Endothelial cell of umbilical vein (primary cell): ENCODE data around the gene RAD9B. TPM values are rescaled to one million over a fixed set of nuclear protein-coding genes. Genes with fewer than 3 reads are reported as not detected.

Experiments used
- polyA plus RNA-seq, 4 experiments: library from polyadenylated mRNA; depleted of rRNA in 3 of 4; stranded (reverse) in 3 of 4; unstranded in 1 of 4; fragments of >200 nt; gene quantifications; 2 replicates each; pipeline versions ENCODE4 v1.2.1 to v1.2.3, GENCODE V29; 2011 to 2012; ENCODE audit warnings: missing spikeins in 1 of 4
- small RNA-seq: library from RNA; depleted of rRNA; stranded (forward); fragments of <200 nt; gene quantifications from one replicate; pipeline ENCODE3, GENCODE V24; 2012; ENCODE audit warnings: low replicate concordance, low read depth; ENCODE audit not compliant: insufficient read depth, insufficient read length
- total RNA-seq: library from RNA; stranded (reverse); gene quantifications from 2 replicates; pipeline ENCODE4 v1.2.3, GENCODE V29; 2021

RAD9B gene
- total and polyA plus RNA-seq, 2 donors (not counting 3 experiments of a cell fraction or from before 2014, with no cell fraction given) = 0.11 to 0.15 TPM

Small RNA genes lying within 50 kb of the gene (small RNA-seq; reads per million reads assigned to genes)
- gene RF00278 = not detected

Other genes with a start within 250 kb of the RAD9B start
- gene ATP2A2, start 221.1 kb upstream of the RAD9B start, total RNA-seq = 230 and 239 TPM in 2 replicates
- gene ATP2A2, start 221.1 kb upstream of the RAD9B start, polyA plus RNA-seq = 94.4 and 102 TPM in 2 replicates
- 76.6 and 89.0 TPM in 2 replicates for gene ANAPC7, start 98.6 kb upstream of the RAD9B start, total RNA-seq
- gene ANAPC7, start 98.6 kb upstream of the RAD9B start, polyA plus RNA-seq = 54.2 and 56.0 TPM in 2 replicates
- 304 and 308 TPM in 2 replicates for gene ARPC3, start 52.0 kb upstream of the RAD9B start, total RNA-seq
- 36.8 and 92.8 TPM in 2 replicates for gene ARPC3, start 52.0 kb upstream of the RAD9B start, polyA plus RNA-seq
- 25.0 and 29.6 TPM in 2 replicates for gene GPN3, start 34.1 kb upstream of the RAD9B start, total RNA-seq
- 17.8 and 26.6 TPM in 2 replicates for gene GPN3, start 34.1 kb upstream of the RAD9B start, polyA plus RNA-seq
- 7.9 and 11.7 TPM in 2 replicates for gene FAM216A, start 33.5 kb upstream of the RAD9B start, total RNA-seq
- 11.6 and 12.4 TPM in 2 replicates for gene FAM216A, start 33.5 kb upstream of the RAD9B start, polyA plus RNA-seq
- gene VPS29, start 220 bp upstream of the RAD9B start, total RNA-seq = 147 and 155 TPM in 2 replicates
- gene VPS29, start 220 bp upstream of the RAD9B start, polyA plus RNA-seq = 111 and 138 TPM in 2 replicates
- 15.2 and 17.0 TPM in 2 replicates for gene PPTC7, start 81.0 kb downstream of the RAD9B start, total RNA-seq
- 6.8 and 8.4 TPM in 2 replicates for gene PPTC7, start 81.0 kb downstream of the RAD9B start, polyA plus RNA-seq
- 20.1 and 21.1 TPM in 2 replicates for gene TCTN1, start 111.8 kb downstream of the RAD9B start, total RNA-seq
- 23.3 and 31.4 TPM in 2 replicates for gene TCTN1, start 111.8 kb downstream of the RAD9B start, polyA plus RNA-seq
- gene HVCN1, start 186.8 kb downstream of the RAD9B start, total RNA-seq = 3.7 and 4.8 TPM in 2 replicates
- gene HVCN1, start 186.8 kb downstream of the RAD9B start, polyA plus RNA-seq = 6.3 and 8.4 TPM in 2 replicates
- gene PPP1CC, start 240.6 kb downstream of the RAD9B start, total RNA-seq = 139 and 140 TPM in 2 replicates
- gene PPP1CC, start 240.6 kb downstream of the RAD9B start, polyA plus RNA-seq = 56.5 and 67.1 TPM in 2 replicates